Breast epithelium (tissue), 3 donors: ENCODE data around the gene FUT9.

Experiments
- CTCF ChIP-seq, 3 donors: fragments of 450-650 bp; IDR thresholded peaks; one replicate each; pipeline ENCODE4 v1.5.1; 2016 to 2017; ENCODE audit warnings: antibody characterized with exemption in 3 of 3, mild to moderate bottlenecking in 3 of 3, moderate library complexity in 3 of 3
- POLR2A ChIP-seq: fragments of 450-650 bp; IDR thresholded peaks from one replicate; pipeline ENCODE4 v1.6.1; 2016; ENCODE audit warnings: antibody characterized with exemption, mild to moderate bottlenecking, moderate library complexity

DNA sequence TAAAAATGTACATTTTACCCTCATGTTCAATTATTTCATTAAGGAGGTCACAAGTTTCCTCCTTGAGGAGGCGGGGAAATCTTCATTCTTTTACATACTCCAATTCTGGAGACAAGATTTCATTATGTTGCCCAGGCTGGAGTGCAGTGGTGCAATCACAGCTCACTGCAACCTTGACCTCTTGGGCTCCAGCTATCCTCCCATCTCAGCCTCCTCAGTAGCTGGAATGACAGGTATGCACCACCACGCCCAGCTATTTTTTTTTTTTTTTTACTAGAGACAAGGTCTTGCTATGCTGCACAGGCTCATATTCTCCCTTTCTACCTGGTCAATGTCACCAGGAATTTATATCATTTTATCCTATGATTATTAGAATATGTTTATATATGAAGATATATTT lies 85.8 kb downstream of the FUT9 start:
- TF ChIP-seq CTCF (IDR thresholded peaks at IDR 0.05), result no peak
- TF ChIP-seq POLR2A, result no peak
